Stimulated activated CD8-positive, alpha-beta memory T cell treated with anti-CD3 and anti-CD28 coated beads, Interleukin-15, amount 100 ng/mL, for 1 hour (primary cell): Measurements from ENCODE around the gene WWP2.

Experiments used
- DNase-seq: peaks from one replicate; pipeline ENCODE4 v3.0.0-alpha.2; 2020; ENCODE audit warnings: low read depth

Gene WWP2

DNA sequence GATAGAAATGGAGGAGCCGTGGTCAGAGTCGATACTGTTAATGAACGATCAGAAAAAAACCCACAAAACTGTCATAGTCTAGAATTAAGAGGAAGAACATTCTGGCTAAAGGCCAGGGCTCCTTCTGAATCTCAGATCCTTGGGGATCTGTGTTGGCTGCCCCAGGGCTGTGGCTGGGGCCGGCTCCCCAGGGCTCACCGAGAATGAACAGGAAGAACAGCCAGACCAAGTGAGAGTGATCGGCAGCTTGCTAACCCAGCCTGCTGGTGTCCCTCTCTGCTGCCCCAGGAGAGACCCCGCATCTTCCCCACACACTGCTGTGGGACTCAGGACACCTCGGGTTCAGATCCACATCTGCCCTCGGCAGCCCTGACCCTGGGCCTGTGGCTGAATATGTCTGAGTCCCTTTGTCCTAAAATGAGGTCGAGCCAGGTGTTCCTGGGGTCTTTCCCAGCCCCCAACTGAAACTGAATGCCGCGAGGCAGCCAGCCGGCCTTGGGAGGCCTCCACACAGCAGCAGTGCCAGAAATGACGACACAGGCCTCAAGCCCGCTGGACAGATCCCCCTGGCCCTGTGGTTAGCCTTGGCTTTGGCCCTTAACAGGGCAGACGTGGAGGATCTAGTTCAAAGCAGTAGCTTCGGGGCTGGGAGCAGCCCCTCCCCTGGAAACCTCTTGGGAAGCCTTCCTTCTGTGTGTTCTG lies 165.1 kb downstream of the WWP2 start:
- DNase-seq = no peak

DNA sequence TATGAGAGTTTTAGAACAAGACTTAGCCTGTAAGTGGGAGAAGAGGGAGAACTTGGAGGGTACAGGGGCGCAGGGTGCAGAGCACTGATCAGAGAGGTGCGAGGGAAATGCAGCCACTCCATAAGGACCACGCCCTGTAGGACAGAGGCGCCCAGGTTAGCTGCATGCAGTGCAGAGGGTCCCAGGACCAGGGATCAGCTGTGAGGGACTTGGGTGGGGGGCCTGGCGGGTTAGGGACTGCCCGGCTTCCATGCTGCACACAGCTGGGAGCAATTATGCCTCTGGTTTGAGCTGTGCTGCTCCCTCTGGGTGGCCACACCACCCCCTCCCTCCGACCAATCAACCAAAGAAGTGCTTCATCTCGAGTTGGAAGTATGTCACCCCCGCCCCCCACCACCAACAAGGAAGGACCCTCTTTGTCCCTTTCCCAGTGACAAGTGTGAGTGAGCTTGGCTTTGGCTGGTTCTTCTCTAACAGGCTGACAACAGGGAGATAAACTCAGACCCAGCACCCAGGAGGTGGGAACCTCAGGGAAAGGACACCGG lies 166.8 kb downstream of the WWP2 start:
- DNase-seq = no peak

DNA sequence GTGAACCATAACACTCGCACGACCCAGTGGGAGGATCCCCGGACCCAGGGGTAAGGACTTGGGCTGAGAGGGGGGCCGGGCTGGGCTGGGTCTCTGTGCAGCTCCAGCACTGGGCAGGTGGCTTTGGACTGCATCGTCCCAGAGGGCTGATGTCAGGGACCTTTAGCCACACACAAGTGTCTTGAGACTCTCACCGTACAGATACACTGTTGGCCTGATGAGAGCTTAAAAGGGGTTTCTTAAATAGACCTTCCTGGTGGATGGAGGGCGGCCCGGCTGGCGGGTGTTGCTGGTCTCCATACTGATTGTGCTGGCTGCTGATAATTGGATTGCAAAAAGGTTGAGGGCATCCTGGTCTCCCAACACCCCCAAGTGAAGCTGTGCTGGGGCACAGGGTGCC lies 167.3 kb downstream of the WWP2 start:
- DNase-seq = no peak

DNA sequence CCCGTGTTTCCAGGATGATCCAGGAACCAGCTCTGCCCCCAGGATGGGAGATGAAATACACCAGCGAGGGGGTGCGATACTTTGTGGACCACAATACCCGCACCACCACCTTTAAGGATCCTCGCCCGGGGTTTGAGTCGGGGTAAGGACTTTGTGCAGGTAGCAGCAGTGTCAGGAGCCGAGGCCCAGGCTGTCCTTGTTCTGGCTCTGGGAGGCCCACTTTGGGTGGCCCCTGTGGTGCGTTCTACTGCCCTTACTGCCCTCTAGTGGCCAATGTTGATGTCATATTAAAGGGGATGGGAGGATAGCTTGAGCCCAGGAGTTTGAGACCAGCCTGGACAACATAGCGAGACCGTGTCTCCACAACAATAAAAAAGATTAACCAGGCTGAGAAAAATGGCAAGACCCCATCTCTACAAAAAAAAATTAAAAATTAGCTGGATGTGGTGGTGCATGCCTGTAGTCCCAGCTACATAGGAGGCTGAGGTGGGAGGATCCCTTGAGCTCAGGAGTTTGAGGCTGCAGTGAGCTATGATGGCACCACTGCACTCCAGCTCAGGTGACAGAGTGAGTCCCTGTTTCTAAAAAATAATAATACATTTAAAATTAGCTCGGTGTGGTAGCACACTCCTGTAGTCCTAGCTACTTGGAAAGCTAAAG lies 168.1 kb downstream of the WWP2 start:
- no peak for DNase-seq

DNA sequence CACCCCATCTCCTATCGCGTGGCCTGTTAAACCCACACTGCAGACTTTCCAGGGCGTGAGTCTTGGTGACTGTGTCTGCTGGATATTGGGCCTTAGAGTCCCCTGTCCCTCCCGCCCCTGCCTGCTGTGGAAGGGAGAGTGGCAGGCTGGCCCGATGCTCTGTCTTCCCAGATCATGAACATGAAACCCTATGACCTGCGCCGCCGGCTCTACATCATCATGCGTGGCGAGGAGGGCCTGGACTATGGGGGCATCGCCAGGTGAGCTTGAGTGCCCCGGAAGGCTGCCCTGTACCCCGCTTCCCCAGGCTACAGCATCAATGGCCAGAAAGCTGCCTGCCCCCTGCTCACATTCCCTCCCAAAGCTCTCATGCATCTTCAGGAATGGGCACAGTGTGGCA lies 169.5 kb downstream of the WWP2 start:
- no peak for DNase-seq

DNA sequence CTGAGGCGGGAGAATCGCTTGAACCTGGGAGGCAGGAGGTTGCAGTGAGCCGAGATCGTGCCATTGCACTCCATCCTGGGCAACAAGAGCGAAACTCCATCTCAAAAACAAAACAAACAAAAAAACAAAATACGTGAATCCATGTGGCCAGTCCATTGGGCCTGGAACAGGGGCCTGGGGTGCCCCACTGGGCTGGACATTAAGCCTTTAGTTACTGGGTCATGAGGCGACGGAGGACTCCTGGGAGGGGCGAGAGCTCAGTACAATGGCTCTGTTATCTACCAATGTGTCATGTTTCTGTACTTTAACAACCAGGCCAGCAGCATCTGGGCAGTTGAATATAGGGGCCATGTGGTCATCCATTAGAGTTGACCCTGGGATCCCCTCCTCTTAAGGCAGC lies 170.1 kb downstream of the WWP2 start:
- DNase-seq = no peak

DNA sequence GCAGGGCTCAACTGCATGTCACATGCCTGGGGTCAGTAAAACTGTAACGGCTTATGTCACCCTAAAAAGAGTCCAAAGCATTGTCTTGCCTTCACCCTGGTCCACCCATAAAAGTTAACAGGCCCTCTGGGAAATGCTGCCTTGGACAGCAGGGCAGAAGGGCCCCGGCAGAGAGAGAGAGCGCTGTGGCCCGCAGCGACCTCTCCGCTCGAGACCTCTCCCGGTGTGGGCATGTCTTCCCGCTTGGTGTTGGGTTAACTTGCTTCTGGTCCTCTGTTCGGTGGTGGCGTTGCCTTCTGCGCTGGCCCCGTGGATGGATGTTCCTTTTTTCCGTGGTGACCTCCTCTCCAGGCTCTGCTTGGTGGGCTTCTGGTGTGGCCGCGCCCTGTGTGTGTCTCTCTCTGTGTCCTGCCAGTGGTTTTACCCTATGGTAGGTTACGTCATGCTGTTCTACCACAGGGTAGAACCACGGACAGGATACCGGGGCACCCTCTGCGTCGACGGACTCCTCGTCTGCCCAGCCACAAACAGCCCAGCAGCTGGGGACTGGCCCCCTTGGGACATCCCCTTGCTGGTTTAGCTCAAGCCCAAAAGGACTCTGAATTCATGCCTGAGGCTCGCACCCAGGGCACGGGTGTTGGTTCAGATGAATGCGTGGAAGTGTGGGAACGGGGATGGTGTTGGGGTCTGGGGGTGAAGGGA lies 170.7 kb downstream of the WWP2 start:
- no peak for DNase-seq

DNA sequence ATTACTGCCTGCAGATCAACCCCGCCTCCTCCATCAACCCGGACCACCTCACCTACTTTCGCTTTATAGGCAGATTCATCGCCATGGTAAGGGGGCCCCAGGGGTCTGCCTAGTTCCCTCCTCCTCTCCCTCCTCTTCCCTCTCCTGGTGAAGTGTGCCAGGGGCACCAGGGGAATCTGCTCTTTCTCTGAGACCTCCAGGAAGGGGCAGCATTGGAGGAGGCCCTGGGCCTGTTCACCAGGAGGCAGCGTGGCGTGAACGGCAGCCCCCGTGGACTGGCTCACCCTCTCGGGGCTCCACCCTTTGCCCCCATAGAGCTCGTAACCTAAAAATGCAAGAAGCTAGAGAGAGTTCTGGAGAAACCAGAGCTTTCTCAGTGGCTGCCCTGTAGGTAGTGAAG lies 171.9 kb downstream of the WWP2 start:
- no peak for DNase-seq

DNA sequence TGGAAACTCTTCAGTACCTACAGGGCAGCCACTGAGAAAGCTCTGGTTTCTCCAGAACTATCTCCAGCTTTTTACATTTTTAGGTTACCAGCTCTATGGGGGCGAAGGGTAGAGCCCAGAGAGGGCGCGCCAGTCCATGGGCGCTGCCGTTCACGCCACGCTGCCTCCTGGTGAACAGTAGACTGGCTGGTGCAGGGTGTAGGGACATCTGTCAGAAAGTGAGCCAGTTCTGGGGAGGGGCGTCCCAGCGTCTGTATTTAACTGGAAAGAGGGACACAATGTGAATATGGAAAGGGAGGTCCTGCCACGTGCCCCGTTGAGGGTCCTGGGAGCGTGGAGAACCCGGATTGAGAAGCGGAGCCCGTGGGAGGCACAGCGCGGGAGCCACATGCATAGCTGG lies 172.6 kb downstream of the WWP2 start:
- DNase-seq = no peak

DNA sequence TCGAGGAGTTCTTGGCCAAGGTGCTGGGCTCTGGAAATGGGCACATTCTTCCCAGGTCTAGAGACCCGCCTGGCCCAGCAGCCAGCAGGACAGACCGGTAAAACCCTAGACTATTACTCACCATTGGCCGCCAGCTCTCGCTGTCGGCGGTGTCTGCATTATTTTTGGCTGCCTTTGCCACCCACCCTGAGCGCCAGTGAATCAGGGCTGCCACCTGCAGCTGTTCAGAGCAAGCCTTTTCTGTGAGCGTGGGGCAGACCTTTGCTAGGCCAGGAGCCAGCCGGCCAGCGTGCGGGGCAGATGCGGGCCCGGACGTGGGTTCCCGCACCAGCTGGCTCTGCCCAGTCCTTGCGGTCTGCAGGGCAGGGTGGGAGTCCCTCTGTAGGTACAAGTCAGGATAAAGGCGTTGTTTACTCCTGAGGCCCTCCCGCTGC lies 173.2 kb downstream of the WWP2 start:
- DNase-seq = no peak

DNA sequence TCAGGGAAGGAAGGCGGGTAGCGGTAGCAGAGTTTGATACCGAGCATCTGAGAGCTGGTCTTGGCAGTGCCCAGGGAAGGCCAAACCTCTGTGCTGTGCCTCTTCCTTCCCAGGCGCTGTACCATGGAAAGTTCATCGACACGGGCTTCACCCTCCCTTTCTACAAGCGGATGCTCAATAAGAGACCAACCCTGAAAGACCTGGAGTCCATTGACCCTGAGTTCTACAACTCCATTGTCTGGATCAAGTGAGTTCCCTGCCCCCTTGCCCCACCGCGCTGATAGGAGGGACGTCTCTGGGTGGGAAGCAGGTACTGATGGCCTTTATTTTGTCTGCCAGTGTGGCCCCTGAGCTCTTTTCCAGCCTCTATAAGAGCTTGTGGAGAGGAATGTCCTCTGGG lies 173.6 kb downstream of the WWP2 start:
- DNase-seq = no peak

DNA sequence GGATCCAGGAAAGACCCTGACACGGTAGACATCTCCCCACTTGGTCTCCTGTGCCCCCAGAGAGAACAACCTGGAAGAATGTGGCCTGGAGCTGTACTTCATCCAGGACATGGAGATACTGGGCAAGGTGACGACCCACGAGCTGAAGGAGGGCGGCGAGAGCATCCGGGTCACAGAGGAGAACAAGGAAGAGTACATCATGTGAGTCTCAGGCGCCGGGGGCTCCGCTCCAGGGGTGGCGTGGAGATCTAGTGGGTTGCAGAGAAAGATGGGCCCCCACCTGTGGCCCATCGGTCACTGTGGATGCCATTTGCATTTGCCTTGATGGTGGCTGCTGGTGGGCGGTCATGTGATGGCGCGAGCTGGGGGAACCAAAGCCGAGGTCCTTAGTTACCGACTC lies 174.1 kb downstream of the WWP2 start:
- DNase-seq = no peak

DNA sequence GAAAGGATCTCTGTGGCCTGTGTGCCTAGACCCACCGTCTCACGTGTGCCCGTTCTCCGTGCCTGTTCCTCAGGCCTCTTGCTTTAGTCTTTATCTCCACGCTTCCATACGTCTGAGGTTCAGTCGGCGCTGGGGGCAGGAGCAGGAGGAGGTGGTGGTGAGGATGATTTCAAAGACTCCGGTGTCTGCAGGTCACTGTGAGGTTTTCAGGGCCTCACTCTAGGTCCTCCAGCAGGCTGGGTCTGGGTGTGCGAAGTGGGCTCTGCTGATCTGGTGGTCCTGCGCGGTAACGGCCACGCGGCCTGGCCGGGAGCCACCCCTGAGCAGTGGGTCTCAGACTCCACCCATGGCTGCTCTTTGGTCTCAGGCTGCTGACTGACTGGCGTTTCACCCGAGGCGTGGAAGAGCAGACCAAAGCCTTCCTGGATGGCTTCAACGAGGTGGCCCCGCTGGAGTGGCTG lies 174.6 kb downstream of the WWP2 start:
- DNase-seq = no peak

DNA sequence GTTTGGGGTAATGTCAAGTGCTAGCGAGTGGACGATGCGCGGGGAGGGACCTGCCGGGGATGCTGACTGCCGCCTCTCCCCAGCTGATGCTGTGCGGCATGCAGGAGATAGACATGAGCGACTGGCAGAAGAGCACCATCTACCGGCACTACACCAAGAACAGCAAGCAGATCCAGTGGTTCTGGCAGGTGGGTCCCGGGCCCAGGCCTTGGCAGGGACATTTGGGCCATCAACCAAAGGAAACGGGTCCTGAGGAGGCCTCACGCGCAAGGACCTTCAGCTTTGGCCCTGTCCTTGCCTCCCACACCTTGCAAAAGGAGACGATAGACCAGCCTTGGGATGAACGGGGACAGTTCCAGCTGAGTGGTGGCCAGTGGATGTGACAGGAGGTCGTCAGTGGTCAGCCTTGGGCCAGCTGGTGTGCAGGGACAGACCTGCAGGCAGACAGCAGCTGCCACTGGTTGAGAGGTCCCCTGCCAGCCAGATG lies 175.4 kb downstream of the WWP2 start:
- no peak for DNase-seq

DNA sequence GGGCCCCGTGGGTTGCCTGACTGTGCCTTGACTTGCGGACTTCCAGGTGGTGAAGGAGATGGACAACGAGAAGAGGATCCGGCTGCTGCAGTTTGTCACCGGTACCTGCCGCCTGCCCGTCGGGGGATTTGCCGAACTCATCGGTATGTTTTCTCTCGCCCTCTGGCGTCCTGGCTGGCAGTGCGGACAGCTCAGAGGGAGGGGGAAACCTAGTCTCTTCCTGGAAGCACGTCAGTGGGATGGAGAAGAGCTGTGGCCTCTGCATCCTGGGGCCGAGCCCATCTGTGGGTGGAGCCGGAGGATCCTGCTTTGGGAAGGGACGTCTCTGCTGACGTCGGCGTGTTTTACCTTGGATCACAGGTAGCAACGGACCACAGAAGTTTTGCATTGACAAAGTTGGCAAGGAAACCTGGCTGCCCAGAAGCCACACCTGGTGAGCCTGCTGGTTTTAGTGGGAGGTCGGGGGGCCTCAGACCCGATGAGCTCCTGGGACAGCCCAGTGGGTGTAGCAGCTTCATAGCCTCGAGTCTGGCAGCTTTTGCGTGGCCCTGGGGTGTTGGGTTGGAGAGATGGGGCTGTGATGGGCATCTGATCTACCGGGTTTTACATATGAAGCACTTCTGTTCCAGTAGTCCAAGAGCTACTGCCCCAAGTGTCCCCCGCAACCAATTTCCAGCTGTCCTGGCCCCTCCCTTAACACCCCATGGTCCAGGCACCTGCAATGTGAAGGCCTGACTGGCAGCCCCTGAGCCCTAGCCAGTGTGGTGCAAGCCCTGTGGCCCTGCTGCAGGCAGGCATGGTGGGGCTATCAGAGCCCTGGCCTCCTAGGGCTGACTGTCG lies 177.1 kb downstream of the WWP2 start:
- DNase-seq = no peak

DNA sequence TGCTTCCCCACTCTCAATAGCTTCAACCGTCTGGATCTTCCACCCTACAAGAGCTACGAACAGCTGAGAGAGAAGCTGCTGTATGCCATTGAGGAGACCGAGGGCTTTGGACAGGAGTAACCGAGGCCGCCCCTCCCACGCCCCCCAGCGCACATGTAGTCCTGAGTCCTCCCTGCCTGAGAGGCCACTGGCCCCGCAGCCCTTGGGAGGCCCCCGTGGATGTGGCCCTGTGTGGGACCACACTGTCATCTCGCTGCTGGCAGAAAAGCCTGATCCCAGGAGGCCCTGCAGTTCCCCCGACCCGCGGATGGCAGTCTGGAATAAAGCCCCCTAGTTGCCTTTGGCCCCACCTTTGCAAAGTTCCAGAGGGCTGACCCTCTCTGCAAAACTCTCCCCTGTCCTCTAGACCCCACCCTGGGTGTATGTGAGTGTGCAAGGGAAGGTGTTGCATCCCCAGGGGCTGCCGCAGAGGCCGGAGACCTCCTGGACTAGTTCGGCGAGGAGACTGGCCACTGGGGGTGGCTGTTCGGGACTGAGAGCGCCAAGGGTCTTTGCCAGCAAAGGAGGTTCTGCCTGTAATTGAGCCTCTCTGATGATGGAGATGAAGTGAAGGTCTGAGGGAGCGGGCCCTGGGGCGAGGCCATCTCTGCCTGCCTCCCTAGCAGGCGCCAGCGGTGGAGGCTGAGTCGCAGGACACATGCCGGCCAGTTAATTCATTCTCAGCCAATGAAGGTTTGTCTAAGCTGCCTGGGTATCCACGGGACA lies 177.9 kb downstream of the WWP2 start:
- DNase-seq = no peak

DNA sequence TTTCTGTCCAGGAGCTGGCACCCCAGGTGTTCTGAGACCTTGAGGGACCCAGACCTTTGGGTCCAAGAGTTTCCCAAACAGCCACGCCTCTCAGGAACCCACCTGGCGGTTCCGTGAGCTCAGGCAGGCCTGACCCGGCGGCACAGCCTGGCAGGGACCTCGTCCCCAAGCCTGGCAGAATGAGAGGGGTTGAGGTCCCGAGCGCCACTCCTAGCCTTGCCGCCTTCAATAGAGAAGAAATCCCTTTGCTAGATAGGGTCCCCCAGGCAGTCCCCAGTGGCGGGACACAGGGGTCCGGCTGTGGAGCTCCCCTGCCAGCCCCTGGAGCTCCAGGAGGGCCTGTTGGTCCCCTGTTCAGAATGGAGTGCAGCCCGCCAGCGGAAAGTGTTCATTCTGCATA lies 178.5 kb downstream of the WWP2 start:
- DNase-seq = no peak

DNA sequence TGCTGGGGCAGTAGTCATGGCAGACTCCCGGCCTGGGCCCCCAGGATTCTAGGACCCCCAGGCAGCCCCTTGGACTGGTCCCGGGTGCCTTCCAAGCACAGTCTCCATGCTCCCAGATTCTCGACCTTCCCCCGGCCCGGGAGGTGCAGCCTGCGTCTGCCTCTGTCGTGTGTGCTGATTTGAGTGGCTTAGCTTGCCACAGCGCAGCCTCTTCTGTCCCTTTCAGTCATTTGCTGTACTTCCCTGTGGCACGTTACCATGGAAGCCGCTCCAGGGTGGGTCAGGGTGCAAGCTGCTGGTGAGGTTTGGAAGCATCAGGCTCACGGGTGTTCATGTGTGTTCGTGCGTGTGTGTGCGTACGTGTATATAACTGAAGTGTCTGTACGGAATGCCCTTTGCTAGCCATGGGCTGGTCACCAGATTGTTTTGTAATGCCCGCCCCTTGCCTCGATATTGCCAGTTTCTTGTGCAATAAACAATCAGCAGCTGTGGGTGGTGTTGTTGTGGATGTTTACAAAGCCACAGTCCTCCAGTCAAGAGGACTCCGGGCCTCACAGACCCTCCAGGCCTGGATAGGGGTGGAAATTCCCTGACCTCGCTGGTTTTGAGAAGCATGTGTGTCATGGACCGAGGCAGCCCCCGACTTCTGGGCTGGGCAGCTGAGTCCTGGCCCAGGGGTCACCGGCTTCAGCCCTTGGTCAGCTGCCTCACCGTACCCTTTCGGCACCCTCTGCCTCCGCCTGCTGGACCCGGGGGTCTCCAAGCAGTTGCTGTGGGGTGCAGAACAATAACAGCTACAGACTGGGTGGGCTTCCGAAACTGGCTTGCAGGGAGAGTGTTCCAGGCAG lies 179.3 kb downstream of the WWP2 start:
- DNase-seq = no peak

DNA sequence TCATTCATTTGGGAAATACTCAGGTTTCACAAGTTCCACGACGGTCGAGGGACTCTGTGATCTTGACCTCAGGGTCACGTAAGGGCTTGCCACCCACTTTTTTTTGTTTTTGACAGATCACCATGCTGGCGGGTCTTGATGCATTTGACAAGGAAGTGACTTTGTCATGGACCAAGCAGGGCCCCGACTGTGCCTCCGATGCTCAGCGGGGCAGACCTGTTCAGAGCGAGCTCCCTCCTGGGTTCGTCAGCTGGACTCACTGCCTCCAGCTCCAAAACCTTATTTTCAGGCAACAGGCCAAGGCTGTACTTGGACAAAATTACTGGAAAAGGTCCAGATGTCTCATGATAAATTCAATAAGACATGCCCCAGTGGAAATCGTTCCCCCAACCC lies 180.0 kb downstream of the WWP2 start:
- no peak for DNase-seq

DNA sequence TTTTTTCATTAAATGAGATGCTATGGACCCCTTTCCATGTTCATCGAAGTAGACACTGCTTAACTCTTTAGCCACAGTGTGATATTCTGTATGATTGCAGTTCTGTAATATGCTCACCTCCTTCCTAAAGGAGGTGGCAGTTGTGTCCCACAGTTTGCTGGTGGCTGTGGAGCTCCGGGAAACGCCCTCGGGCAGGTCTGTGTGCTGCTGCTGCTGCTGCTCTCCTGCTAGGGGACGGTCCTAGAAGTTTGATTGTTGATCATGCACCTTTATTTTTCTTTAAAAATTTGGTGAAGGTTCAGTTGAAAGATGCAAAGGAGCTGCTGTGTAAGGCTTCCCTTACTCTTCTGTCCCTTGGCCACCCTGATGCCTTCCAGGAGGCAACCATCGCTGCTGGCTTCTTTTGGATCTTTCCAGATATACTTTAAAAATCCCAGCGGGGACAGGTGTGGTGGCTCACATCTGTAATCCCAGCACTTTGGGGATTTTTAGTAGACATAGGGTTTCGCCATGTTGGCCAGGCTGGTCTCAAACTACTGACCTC lies 180.6 kb downstream of the WWP2 start:
- no peak for DNase-seq
